C4-2B (cell line): ENCODE data around the gene ALOX5.

Experiments
- ZFX ChIP-seq: fragments of 450-650 bp; IDR thresholded peaks from 2 replicates; pipeline ENCODE4 v1.6.1; 2017
- TF ChIP-seq, protein P1 (sequence below): fragments of 450-650 bp; conservative IDR thresholded peaks from 2 replicates; pipeline ENCODE4 v1.5.1; 2017; ENCODE audit warnings: mild to moderate bottlenecking

DNA sequence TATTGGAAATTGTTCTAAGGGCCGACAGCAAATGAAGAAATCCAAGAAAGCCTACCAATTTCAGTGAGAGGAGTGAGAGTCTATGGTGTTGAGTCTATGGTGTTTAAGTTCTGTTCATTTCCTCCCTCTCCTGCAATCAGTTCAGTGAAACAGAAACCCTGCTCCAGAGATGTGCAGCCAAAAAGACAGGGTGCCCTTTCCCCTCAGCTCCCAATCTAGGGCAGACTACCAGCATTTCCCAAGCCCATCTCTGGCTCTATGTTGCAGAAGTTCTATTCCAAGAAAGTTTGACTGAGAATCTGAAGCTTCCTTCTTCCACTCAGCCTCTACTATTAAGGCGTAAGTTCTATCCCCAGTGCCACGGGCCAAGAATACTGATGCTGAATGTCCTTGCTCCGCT lies 18.5 kb upstream of the ALOX5 start:
- TF ChIP-seq, protein P1, sequence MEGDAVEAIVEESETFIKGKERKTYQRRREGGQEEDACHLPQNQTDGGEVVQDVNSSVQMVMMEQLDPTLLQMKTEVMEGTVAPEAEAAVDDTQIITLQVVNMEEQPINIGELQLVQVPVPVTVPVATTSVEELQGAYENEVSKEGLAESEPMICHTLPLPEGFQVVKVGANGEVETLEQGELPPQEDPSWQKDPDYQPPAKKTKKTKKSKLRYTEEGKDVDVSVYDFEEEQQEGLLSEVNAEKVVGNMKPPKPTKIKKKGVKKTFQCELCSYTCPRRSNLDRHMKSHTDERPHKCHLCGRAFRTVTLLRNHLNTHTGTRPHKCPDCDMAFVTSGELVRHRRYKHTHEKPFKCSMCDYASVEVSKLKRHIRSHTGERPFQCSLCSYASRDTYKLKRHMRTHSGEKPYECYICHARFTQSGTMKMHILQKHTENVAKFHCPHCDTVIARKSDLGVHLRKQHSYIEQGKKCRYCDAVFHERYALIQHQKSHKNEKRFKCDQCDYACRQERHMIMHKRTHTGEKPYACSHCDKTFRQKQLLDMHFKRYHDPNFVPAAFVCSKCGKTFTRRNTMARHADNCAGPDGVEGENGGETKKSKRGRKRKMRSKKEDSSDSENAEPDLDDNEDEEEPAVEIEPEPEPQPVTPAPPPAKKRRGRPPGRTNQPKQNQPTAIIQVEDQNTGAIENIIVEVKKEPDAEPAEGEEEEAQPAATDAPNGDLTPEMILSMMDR: no peak
- TF ChIP-seq ZFX: no peak
